Peyer's patch (tissue), 4 donors: ENCODE data around the gene FAM117B. TPM values are rescaled to one million over a fixed set of nuclear protein-coding genes. Genes with fewer than 3 reads are reported as not detected.

Experiments
- DNase-seq, 3 donors: peaks; one replicate each; pipeline ENCODE4 v3.0.0-alpha.2; 2017 to 2019
- H3K27ac ChIP-seq, 4 donors: fragments of 200-600 bp; sonication (generic); one replicate each; pipeline ENCODE4 v1.5.1; 2016 to 2019
- H3K27me3 ChIP-seq, 2 donors: fragments of 200-600 bp; sonication (generic); one replicate each; pipeline ENCODE4 v1.5.1; 2019
- H3K36me3 ChIP-seq, 3 donors: fragments of 200-600 bp; sonication (generic); one replicate each; pipeline ENCODE4 v1.5.1; 2016 to 2019
- H3K4me1 ChIP-seq, 4 donors: fragments of 200-600 bp; sonication (generic); one replicate each; pipeline ENCODE4 v1.5.1; 2016 to 2019
- H3K4me3 ChIP-seq, 4 donors: fragments of 200-600 bp; sonication (generic); 1 replicate in 3 of 4; 2 replicates in 1 of 4; pipeline ENCODE4 v1.5.1; 2016 to 2019; ENCODE audit warnings: mild to moderate bottlenecking in 1 of 4
- H3K9me3 ChIP-seq, 4 donors: fragments of 200-600 bp; sonication (generic); one replicate each; pipeline ENCODE4 v1.5.1; 2016 to 2019; ENCODE audit warnings: mild to moderate bottlenecking in 1 of 4
- CTCF ChIP-seq, 6 experiments: fragments of 450-650 bp in 4 of 6; fragments of 200-600 bp in 2 of 6; sonication (generic) in 1 of 6; IDR thresholded peaks; one replicate each; pipeline ENCODE4 v1.5.1; 2017 to 2019; ENCODE audit warnings: antibody characterized with exemption in 6 of 6, mild to moderate bottlenecking in 3 of 6, moderate library complexity in 1 of 6
- POLR2A ChIP-seq, 2 donors: fragments of 450-650 bp; IDR thresholded peaks; one replicate each; pipeline ENCODE4 v1.5.1; 2017; ENCODE audit warnings: antibody characterized with exemption in 2 of 2, mild to moderate bottlenecking in 2 of 2, moderate library complexity in 2 of 2
- total RNA-seq, 4 donors: library from RNA; depleted of rRNA; stranded (reverse); fragments of >200 nt; gene quantifications; one replicate each; pipeline ENCODE4 v1.1.0, GENCODE V29; 2016

FAM117B gene
- total RNA-seq, 4 donors from 2014 or later = 10.5 to 37.1 (median 21.0) TPM

- H3K4me3 ChIP-seq = no peak overlapping the region
- H3K9me3 ChIP-seq = peaks cover 0 to 17% (median 2%) of the 10 kb centered on the region in 4 donors
- no peaks in the 10 kb centered on the region for H3K4me1 ChIP-seq
- no peak for TF ChIP-seq POLR2A (IDR thresholded peaks at IDR 0.05)
- no peak for TF ChIP-seq CTCF (IDR thresholded peaks at IDR 0.05)
- no peaks in the 10 kb centered on the region for H3K27me3 ChIP-seq
- H3K27ac ChIP-seq = no peak overlapping the region
- DNase-seq = no peak
- no peaks in the 10 kb centered on the region for H3K36me3 ChIP-seq
Observed at GRCh38 chr2:202717598-202718310, 83.0 kb downstream of the FAM117B start.

- H3K4me3 ChIP-seq = no peak overlapping the region
- H3K9me3 ChIP-seq = peaks cover 0 to 11% (median 2%) of the 10 kb centered on the region in 4 donors
- no peak overlapping the region for H3K27ac ChIP-seq
- no peaks in the 10 kb centered on the region for H3K36me3 ChIP-seq
- no peaks in the 10 kb centered on the region for H3K4me1 ChIP-seq
- no peaks in the 10 kb centered on the region for H3K27me3 ChIP-seq
- no peak for DNase-seq
- TF ChIP-seq CTCF (IDR thresholded peaks at IDR 0.05) (no peak), POLR2A (IDR thresholded peaks at IDR 0.05) (no peak)
Observed at GRCh38 chr2:202718614-202719013, 83.8 kb downstream of the FAM117B start.

- Histone ChIP-seq H3K27me3 (no peaks in the 10 kb centered on the region), H3K27ac (no peak overlapping the region), H3K9me3 (peaks cover 0 to 11% (median 2%) of the 10 kb centered on the region in 4 donors), H3K36me3 (no peaks in the 10 kb centered on the region), H3K4me1 (no peaks in the 10 kb centered on the region), H3K4me3 (no peak overlapping the region)
- TF ChIP-seq POLR2A (IDR thresholded peaks at IDR 0.05) = no peak
- TF ChIP-seq CTCF (IDR thresholded peaks at IDR 0.05) = no peak
- DNase-seq = no peak
Observed at GRCh38 chr2:202720226-202720625, 85.5 kb downstream of the FAM117B start.

GRCh38 chr2:202721621-202722020, 86.9 kb downstream of the FAM117B start:
- no peak overlapping the region for H3K27ac ChIP-seq
- H3K4me3 ChIP-seq = no peak overlapping the region
- no peaks in the 10 kb centered on the region for H3K4me1 ChIP-seq
- TF ChIP-seq POLR2A (IDR thresholded peaks at IDR 0.05) = no peak
- no peak for TF ChIP-seq CTCF (IDR thresholded peaks at IDR 0.05)
- no peaks in the 10 kb centered on the region for H3K27me3 ChIP-seq
- peaks cover 0 to under 1% (median 0%) of the 10 kb centered on the region in 4 donors for H3K9me3 ChIP-seq
- peaks cover 0 to 2% (median 0%) of the 10 kb centered on the region in 3 donors for H3K36me3 ChIP-seq
- no peak for DNase-seq

GRCh38 chr2:202723746-202724145, 89.0 kb downstream of the FAM117B start:
- H3K4me1 ChIP-seq = no peaks in the 10 kb centered on the region
- H3K36me3 ChIP-seq = peaks cover 0 to 8% (median 0%) of the 10 kb centered on the region in 3 donors
- no peak overlapping the region for H3K4me3 ChIP-seq
- no peak for DNase-seq
- no peaks in the 10 kb centered on the region for H3K27me3 ChIP-seq
- H3K27ac ChIP-seq = no peak overlapping the region
- TF ChIP-seq CTCF (IDR thresholded peaks at IDR 0.05) (no peak), POLR2A (IDR thresholded peaks at IDR 0.05) (no peak)
- no peaks in the 10 kb centered on the region for H3K9me3 ChIP-seq
